NCI-H2029 (cell line): ENCODE measurements around the gene SMAD4.
A peak's percentile ranks its signal among the peaks of the same experiment; 100 is the strongest.
"Not testable (repeated sequence)": the region's sequence is repeated elsewhere in the genome, so short reads cannot be mapped to it uniquely, and the experiment has no call there.

Experiments used
- DNase-seq: peaks from one replicate; lab custom pipeline; 2025; lab: John Stamatoyannopoulos, UW

Gene SMAD4

GRCh38 chr18:51029694-51030536 lies at the start of gene SMAD4:
Gene SMAD4 (plus strand): TSS chr18:51030213. CDS start chr18:51047047, 16,834 bp downstream.
- peak; percentile 84 for DNase-seq

- no peak for DNase-seq
Measured at GRCh38 chr18:50981381-50981780, 48.6 kb upstream of the SMAD4 start.

DNA sequence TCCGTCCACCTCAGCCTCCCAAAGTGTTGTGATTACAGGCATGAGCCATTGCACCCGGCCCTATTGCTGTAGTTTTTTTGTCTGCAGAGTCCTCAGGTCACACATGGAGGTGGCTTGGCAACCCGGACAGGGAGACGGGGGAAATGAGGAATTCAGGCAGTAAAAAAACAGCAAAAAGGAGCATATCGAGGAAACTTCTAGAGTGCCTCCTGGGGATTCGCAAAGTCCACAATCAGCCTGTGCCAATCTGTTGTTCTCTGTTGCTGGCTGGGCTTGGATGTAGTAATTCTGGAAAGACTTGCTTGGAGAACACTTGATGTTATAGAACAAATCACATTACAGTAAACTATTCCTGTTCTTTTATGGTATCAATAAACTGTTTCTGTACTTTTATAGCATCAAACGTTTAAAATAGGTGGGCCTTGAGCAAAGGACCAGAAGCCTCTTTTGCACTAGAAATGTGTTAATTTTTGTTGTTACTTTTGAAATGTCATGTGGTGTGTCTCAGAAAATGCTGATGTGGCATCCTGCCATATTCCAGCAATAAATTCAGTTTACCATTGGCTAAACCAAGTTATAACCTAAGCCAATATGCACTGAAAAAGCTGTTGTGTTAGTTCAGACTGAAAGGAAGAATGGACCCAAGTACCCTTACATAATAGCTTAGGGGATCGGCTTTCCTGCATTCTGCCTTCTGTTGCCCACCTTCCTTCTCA lies 47.8 kb upstream of the SMAD4 start:
- no peak for DNase-seq

GRCh38 chr18:50982802-50983179 lies 47.2 kb upstream of the SMAD4 start:
- no peak for DNase-seq

GRCh38 chr18:50986360-50987087 lies 43.5 kb upstream of the SMAD4 start:
- no peak for DNase-seq

DNA sequence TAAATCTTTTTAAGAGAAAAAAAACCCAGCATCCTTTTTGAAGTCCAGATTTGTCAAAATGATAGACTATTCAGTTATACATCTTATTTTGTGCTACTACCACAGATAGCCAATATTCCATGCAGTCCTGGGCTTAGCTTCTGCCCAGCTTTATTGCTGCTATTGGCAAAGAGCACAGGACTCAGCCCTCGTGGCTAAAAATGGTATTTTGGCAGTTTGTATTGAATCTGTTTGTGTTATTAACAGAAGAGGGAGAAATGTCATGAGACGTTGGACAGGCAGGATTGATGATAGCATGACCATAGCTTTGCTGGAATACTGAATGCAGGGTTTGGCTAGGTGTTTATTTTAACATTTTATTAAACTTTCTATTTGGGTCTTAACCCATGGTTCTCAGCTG lies 42.8 kb upstream of the SMAD4 start:
- DNase-seq, result no peak

- DNase-seq, result no peak
Measured at GRCh38 chr18:50989711-50990110, 40.3 kb upstream of the SMAD4 start.

DNA sequence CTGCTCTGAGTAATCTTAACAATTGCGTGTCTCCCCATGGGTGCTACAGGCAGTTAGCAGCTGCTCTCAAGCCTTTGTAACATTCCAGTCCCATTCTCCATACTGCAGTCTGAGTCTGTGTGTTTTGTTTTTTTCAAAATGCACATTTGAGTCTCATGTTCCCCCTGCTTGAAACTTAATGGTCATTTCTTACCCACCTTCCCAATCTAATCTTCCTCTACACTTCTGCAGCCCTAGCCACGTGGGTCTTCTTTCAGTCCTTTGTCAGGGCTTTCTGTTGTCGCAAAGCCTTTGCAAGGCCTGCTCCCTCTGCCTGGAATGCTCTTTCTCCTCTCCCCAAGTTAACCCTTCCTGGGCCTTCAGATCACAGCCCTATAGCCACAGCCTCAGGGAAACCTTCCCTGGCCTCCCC lies 37.7 kb upstream of the SMAD4 start:
- DNase-seq, result no peak

DNA sequence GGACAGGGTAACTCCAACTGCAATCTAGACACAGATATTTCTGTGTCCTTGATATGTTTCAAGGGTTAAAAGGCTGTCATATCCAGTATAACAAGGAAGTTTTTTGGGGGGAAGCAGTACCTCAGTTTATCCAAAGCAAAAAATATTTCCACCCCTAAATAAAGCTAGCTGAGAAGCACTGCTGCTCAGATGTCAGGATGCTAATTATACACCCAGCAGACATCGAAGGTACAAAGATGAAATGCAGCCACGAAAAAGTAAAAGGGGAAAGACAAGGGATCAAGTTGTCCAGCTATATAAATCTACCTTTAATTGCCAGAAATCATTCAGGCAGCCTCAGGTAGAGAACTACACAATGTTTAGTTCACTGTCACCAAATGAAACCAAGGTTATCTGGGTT lies 36.0 kb upstream of the SMAD4 start:
- DNase-seq, result no peak

DNA sequence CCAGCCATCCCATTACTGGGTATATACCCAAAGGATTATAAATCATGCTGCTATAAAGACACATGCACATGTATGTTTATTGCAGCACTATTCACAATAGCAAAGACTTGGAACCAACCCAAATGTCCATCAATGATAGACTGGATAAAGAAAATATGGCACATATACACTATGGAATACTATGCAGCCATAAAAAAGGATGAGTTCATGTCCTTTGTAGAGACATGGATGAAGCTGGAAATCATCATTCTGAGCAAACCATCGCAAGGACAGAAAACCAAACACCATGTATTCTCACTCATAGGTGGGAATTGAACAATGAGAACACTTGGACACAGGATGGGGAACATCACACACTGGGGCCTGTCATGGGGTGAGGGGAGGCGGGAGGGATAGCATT lies 26.8 kb upstream of the SMAD4 start:
- DNase-seq, result not testable (repeated sequence)

DNA sequence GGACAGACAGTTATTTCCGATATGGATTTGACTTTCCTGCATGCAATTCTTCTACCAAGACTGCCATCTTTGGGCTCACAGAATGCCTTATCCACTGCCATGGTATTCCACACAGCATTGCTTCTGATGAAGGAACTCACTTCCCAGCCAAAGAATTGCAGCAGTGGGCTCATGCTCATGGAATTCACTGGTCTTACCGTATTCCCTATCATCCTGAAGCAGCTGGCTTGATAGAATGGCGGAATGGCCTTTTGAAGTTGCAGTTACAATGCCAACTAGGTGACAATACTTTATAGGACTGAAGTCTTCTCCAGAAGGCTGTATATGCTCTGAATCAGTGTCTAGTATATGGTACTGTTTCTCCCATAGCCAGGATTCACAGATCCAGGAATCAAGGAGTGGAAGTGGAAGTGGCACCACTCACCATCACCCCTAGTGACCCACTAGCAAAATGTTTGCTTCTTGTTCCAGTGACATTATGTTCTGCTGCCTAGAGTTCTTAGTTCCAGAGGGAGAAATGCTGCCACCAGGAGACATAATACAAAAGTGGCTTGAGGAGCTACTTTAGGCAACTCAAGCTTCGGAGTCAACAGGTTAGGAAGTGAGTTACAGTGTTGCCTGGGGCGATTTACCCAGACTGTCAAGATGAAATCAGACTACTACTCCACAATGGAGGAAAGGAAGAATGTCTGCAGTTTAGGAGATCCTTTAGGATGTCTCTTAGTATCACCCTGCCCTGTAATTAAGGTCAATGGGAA lies 23.8 kb upstream of the SMAD4 start:
- DNase-seq, result no peak

DNA sequence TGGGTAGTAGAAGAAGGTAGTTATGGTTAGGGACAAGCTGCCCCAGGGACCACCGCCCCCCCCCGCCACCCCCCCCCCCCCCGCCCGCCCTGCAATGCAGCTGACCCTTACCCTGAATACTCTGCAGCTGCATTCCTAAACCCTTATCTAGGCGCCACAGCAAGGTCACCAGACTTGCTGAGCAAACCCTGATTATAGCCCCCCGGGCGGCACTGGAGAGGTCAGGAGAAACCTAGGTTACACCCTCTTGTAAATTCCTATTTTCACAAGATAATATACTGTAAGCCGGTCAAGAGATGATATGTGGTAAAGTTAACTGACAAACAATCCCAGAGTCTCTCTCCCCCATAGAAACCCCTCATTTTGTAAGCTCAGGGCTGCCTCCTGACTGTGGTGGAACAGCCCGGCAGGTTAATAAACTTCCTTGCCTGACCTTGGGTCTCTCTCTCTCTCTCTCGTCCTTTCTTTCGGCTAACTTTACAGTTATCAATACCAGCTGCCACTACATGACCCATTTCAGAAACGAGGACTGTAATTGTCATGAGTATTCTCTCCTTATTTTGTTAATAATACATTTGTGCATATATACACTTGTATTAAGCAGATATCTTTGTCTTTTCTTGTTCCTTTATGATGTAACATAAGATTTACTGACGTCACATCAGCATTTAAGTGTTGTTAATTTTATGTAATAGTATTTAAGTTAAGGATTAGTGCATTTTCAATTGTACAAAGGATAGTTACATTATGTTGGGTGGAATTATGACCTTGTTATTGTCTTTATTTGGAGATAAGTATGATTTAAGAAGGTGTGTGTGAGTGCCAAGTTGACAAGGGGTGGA lies 22.8 kb upstream of the SMAD4 start:
- no peak for DNase-seq

GRCh38 chr18:51007790-51008139 lies 22.2 kb upstream of the SMAD4 start:
- DNase-seq, result no peak

- DNase-seq, result peak; percentile 93
Measured at GRCh38 chr18:51009072-51009471, 20.9 kb upstream of the SMAD4 start.

DNA sequence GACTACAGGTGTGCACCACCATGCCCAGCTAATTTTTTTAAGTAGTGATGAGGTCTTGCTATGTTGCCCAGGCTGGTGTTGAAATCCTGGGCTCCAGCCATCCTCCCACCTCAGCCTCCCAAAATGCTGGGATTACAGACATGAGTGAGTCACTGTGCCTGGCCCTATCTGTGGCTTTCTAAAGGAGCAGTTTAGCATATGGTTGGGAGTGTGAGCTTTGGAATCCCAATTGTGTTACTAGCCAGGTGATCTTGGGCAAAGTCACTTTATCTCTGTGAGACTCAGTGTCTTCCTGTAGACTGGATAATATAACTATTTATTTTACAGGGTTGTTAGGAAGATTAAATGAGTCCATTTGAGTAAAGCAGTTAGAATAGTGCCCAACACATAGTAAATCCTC lies 19.8 kb upstream of the SMAD4 start:
- DNase-seq, result no peak

DNA sequence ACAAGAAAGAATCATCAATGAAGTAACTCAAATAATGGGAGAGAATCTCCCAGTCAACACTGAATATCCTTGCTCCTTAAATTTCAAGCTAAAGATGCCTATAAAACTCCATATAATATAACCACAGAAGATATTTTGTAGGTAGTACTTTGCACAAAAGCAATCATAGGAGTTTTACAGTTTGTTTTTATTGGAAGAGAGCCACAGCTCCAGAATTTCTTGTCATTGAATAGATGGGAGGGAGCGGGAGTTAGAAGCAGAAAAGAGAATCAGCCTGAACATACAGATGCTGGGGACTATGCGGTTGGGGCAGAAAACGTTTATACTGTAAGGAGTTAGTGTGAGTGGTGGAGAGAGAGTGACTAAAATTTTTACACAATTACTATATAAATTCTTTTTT lies 18.3 kb upstream of the SMAD4 start:
- DNase-seq, result no peak

DNA sequence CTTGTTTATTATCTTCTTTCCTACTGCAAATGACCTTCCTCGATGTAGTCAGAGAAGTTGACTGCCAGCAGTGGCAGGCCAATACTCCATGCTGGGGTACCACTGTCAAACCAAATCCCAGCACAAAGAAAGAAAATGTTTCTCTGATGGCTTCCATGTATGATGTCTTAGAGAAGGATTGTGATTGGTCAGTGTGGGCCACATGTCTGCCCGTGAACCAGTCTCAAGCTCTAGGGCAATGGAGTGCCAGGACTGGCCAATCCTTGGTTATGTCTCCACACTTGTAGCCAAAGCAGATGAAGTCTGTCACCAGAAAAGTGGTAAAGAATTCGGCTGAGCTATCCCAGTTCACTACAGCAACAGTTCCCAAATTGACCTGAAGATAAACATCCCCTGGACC lies 17.6 kb upstream of the SMAD4 start:
- DNase-seq, result no peak

DNA sequence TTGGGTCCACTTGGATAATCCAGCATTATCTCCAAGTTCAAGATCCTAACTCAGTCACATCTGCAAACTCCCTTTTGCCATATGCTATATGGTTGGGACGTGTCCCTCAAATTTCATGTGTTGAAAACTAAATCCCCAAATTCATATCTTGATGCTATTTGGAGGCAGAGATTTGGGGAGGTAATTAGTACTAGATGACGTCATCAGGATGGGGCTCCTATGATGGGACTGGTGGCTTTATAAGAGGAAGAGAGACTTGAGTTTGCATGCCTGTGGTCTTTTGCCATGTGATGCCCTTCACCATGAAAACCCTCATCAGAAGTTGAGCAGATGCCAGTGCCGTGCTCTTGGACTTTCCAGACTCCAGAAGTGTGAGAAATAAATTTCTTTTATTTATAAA lies 16.8 kb upstream of the SMAD4 start:
- no peak for DNase-seq

- DNase-seq, result no peak
Measured at GRCh38 chr18:51017140-51017879, 12.7 kb upstream of the SMAD4 start.

- no peak for DNase-seq
Measured at GRCh38 chr18:51020536-51020935, 9.5 kb upstream of the SMAD4 start.
